Colonic mucosa (tissue), 4 donors: ENCODE measurements around the gene TDRD7. TPM values are rescaled to one million over a fixed set of nuclear protein-coding genes. Genes with fewer than 3 reads are reported as not detected.

Experiments
- DNase-seq: peaks from one replicate; pipeline ENCODE4 v3.0.0-alpha.2; 2020
- H3K27ac ChIP-seq: fragments of 200-600 bp; one replicate; pipeline ENCODE4 v1.8.0; 2021
- H3K27me3 ChIP-seq: fragments of 200-600 bp; one replicate; pipeline ENCODE4 v1.8.0; 2021
- H3K36me3 ChIP-seq: fragments of 200-600 bp; one replicate; pipeline ENCODE4 v1.8.0; 2021
- H3K4me1 ChIP-seq: fragments of 200-600 bp; one replicate; pipeline ENCODE4 v1.8.0; 2021; ENCODE audit warnings: mild to moderate bottlenecking
- H3K4me3 ChIP-seq: fragments of 200-600 bp; one replicate; pipeline ENCODE4 v1.8.0; 2021
- H3K9ac ChIP-seq, 2 donors: one replicate each; pipeline ENCODE4 v1.7.0; 2013; ENCODE audit warnings: control low read depth in 2 of 2, low read depth in 2 of 2, low read length in 2 of 2
- H3K9me3 ChIP-seq: fragments of 200-600 bp; one replicate; pipeline ENCODE4 v1.8.0; 2021
- intact Hi-C: fragments of 100-400 bp; cut with DNase I; formaldehyde crosslinking; loops from one replicate; pipeline ENCODE4 v1.14.1; 2022
- total RNA-seq, 2 donors: library from RNA; stranded (reverse); fragmentation: NEBNext Ultra II Directional in 1 of 2; extraction: Animal tissue kit (Norgen Biotek cat#: 25700) in 1 of 2; gene quantifications; one replicate each; pipeline ENCODE4 v1.2.1, GENCODE V29; 2021
- TF ChIP-seq, protein P1 (sequence below): fragments of 200-600 bp; IDR thresholded peaks from one replicate; pipeline ENCODE4 v1.8.0; 2022; ENCODE audit warnings: antibody characterized with exemption, mild to moderate bottlenecking
- donor health status: healthy.
- donor health status: DM: no; HTN: no; CAD: no.
- donor health status: DM: no; HTN: no; CAD: no.

Gene TDRD7
- total RNA-seq, 2 donors from 2014 or later, result 28.8 to 35.3 TPM

GRCh38 chr9:97514531-97514930 is 102.6 kb downstream of the TDRD7 start:
- Histone ChIP-seq H3K36me3 (no peaks in the 10 kb centered on the region), H3K4me1 (peaks cover 3% of the 10 kb centered on the region), H3K27ac (no peak overlapping the region), H3K9me3 (no peaks in the 10 kb centered on the region), H3K4me3 (no peak overlapping the region), H3K9ac (no peak overlapping the region), H3K27me3 (no peaks in the 10 kb centered on the region)
- intact Hi-C loops, result no loop called here
- no peak for DNase-seq
- TF ChIP-seq, protein P1, sequence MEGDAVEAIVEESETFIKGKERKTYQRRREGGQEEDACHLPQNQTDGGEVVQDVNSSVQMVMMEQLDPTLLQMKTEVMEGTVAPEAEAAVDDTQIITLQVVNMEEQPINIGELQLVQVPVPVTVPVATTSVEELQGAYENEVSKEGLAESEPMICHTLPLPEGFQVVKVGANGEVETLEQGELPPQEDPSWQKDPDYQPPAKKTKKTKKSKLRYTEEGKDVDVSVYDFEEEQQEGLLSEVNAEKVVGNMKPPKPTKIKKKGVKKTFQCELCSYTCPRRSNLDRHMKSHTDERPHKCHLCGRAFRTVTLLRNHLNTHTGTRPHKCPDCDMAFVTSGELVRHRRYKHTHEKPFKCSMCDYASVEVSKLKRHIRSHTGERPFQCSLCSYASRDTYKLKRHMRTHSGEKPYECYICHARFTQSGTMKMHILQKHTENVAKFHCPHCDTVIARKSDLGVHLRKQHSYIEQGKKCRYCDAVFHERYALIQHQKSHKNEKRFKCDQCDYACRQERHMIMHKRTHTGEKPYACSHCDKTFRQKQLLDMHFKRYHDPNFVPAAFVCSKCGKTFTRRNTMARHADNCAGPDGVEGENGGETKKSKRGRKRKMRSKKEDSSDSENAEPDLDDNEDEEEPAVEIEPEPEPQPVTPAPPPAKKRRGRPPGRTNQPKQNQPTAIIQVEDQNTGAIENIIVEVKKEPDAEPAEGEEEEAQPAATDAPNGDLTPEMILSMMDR, result no peak

- Histone ChIP-seq H3K9me3 (no peaks in the 10 kb centered on the region), H3K4me3 (no peak overlapping the region), H3K27ac (no peak overlapping the region), H3K4me1 (peaks cover 3% of the 10 kb centered on the region), H3K27me3 (no peaks in the 10 kb centered on the region), H3K36me3 (no peaks in the 10 kb centered on the region), H3K9ac (no peak overlapping the region)
- intact Hi-C loops, result no loop called here
- no peak for DNase-seq
- TF ChIP-seq, protein P1, result no peak
Measured at GRCh38 chr9:97515662-97516061, 103.8 kb downstream of the TDRD7 start.

DNA sequence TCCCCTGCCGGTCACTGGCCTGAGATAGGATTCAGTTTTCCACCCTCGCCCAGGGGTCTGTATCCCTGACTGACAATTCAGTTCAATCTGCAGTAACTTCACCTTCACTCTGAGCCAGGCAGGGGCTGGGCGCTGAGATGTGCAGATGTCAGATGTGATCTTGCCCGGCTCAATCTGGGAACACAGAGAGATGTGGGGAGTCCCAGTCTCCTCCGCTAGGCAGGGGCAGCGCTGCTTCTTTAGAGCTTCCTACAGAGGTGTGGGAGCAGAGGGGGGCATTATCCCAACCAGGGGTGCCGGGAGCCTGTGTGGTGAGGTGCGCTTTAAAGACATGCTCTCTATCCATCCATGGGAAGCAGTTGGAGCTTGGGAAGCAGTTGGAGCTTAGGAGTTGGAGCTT is 104.2 kb downstream of the TDRD7 start:
- TF ChIP-seq, protein P1, result no peak
- Histone ChIP-seq H3K9ac (no peak overlapping the region), H3K27ac (no peak overlapping the region), H3K4me1 (peaks cover 3% of the 10 kb centered on the region), H3K27me3 (no peaks in the 10 kb centered on the region), H3K36me3 (no peaks in the 10 kb centered on the region), H3K4me3 (no peak overlapping the region), H3K9me3 (no peaks in the 10 kb centered on the region)
- no peak for DNase-seq
- intact Hi-C loops, result no loop called here

DNA sequence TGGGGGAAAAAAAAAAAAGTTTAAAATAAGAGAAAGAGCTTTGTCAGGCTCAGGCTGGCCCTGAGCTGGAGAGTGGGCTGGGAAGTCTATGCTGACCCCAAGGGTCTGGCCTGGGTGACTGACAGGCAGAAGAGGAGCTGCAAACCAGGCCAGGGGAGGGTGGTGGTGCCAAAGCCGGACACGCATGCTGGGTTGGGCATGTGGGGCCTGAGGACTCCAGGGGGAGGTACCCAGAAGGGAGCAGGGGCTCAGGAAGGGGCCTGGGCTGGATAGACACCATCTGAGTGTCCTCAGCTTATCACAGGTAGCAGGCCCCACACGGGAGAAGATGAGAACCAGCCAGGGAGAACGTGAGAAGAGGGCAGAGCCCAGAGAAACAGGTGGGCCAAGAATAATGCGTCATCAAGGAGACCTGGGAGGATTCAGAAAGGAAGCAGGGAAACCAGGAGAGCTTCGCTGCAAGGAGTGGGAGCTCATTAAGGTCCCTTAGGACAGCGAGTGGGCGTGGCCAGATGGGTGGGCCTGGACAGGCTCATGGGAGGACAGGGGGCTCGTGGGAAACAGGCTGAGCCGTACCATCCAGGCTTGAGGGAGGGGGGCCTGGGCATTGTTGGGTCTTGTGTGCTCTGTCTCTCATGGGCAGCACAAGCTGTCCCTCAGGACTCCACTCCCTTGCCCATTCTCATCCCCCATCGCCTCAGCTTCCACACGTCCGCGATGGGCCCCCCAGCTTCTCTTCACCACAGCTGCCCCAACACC is 105.6 kb downstream of the TDRD7 start:
- no peak for DNase-seq
- Histone ChIP-seq H3K9ac (no peak overlapping the region), H3K9me3 (no peaks in the 10 kb centered on the region), H3K36me3 (no peaks in the 10 kb centered on the region), H3K27me3 (no peaks in the 10 kb centered on the region), H3K27ac (no peak overlapping the region), H3K4me1 (peaks cover 3% of the 10 kb centered on the region), H3K4me3 (no peak overlapping the region)
- TF ChIP-seq, protein P1, result no peak
- intact Hi-C loops, result no loop called here

- Histone ChIP-seq H3K4me1 (peaks cover 3% of the 10 kb centered on the region), H3K36me3 (no peaks in the 10 kb centered on the region), H3K9ac (no peak overlapping the region), H3K27me3 (no peaks in the 10 kb centered on the region), H3K4me3 (no peak overlapping the region), H3K9me3 (no peaks in the 10 kb centered on the region), H3K27ac (peak overlapping the region; percentile 21)
- DNase-seq, result no peak
- TF ChIP-seq, protein P1, result no peak
- intact Hi-C loops, result no loop called here
Measured at GRCh38 chr9:97518166-97518908, 106.4 kb downstream of the TDRD7 start.
